Tracheal epithelial cell (primary cell): ENCODE measurements around the gene ANGPTL4. TPM values are rescaled to one million over a fixed set of nuclear protein-coding genes. Genes with fewer than 3 reads are reported as not detected.

Experiments
- total RNA-seq: library from RNA; depleted of rRNA; stranded (reverse); fragments of >200 nt; gene quantifications from 2 replicates; pipeline ENCODE4 v1.2.1, GENCODE V29; 2014

ANGPTL4 gene
- 6.0 and 41.4 TPM in 2 replicates for total RNA-seq

GRCh38 chr19:8363803-8364771 is at the start of gene ANGPTL4:
Gene ANGPTL4, plus strand, starts transcription at chr19:8364155. Its CDS starts 167 bp downstream, at chr19:8364322.

GRCh38 chr19:8321067-8321985 is 42.6 kb upstream of the ANGPTL4 start, which contains the start of the genes NDUFA7 and RPS28:
Gene NDUFA7, minus strand, starts transcription at chr19:8321375. Its CDS starts 17 bp downstream, at chr19:8321358.
Gene RPS28, plus strand, starts transcription at chr19:8321496. Its CDS starts 35 bp downstream, at chr19:8321531.

DNA sequence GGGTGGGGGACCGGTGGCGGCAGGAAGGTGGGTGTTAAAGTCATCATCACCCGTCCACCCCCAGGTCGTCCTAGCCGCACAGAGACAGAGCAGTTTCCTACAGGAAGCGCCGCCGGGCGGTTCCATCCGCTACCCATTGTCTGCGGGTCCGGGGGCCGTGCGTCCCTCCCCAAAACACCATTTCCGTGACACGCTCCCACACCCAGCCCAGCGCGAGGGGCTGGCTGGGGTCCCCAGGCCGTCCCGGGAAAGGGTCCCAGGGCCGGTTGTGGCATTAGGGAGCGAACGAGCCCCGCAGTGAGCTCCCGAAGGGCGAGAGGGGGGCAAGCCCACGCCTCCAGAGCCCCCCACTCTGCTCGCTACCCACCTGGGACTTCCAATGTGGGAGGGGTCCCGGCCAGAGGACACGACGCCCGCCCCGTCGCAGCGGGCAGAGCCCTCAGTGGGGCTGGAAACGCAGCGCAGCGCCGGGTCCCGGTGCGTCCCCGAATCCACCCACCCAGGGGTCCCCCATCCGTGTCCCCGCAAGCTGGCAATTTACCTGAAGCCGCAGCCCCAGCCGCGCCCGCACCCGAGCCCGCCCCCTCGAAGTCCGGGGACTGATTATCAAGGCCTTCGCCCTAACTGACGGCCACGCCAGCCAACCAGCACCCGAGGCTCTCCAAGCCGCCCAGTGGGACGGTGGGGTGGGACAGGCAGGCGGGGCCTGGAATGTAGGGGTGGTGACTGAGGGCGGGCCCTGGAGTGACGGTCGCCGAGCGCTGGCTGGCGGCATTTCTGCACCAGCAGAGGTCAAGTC is 21.1 kb upstream of the ANGPTL4 start, which contains the start of gene KANK3:
Gene KANK3 (minus strand): TSS at position 579 of the 799 bp plus-strand sequence. CDS start 5,434 bp downstream, outside the sequence.

DNA sequence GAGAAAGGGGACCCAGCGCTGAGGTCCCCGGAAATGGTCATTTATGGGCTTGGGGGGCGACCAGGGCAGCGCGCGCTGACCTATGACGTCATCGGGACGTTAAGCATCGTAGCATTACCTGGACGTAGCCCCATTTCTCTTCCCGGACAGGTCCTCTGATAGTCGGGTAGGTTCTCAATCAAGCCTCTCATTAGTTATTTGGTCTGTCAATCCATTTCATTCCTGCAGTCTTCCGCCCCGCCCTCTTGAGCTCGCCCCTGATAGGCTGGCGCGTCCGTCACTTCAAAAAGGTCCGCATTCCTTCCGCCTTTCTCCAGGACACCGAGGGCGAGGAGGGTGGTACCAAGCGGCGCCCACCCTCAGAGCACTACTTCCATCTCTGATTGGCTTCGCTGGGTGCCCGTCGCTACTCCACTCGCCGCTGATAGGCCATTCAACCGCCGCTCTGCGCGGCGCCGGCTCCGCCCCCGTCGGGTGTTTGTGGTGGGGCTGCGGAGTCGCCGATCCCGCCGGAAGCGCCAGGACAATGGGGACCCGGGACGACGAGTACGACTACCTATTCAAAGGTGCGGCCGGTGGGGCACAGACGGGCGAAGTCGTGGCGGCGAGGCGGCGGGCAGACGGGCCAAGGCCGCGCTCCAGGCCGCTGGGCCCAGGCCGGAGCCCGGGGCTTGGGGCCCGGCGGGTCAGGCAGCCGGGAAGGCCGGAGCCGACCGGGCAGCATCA is 26.1 kb downstream of the ANGPTL4 start, which contains the start of gene RAB11B:
Gene RAB11B (plus strand): TSS at position 470 of the 726 bp plus-strand sequence. CDS start 57 bp downstream, at position 527.

GRCh38 chr19:8412783-8413628 is 49.1 kb downstream of the ANGPTL4 start, which contains the start of gene MARCHF2:
Gene MARCHF2, plus strand, starts transcription at chr19:8413305. Its CDS starts 8,536 bp downstream, at chr19:8421841.

Other genes with a start within 250 kb of the ANGPTL4 start
- gene FBN3, start 214.6 kb upstream of the ANGPTL4 start, total RNA-seq = not detected in 2 replicates
- gene CERS4, start 154.8 kb upstream of the ANGPTL4 start, total RNA-seq = 5.8 and 9.4 TPM in 2 replicates
- 14.5 and 28.2 TPM in 2 replicates for gene CD320, start 55.8 kb upstream of the ANGPTL4 start, total RNA-seq
- gene NDUFA7, start 42.8 kb upstream of the ANGPTL4 start, total RNA-seq = 13.0 and 18.3 TPM in 2 replicates
- gene RPS28, start 42.7 kb upstream of the ANGPTL4 start, total RNA-seq = 386 and 602 TPM in 2 replicates
- 1.1 and 1.4 TPM in 2 replicates for gene KANK3, start 20.9 kb upstream of the ANGPTL4 start, total RNA-seq
- 23.9 and 28.4 TPM in 2 replicates for gene RAB11B, start 26.2 kb downstream of the ANGPTL4 start, total RNA-seq
- 61.2 and 109 TPM in 2 replicates for gene MARCHF2, start 49.1 kb downstream of the ANGPTL4 start, total RNA-seq
- gene HNRNPM, start 80.8 kb downstream of the ANGPTL4 start, total RNA-seq = 39.8 and 53.7 TPM in 2 replicates
- gene PRAM1, start 138.5 kb downstream of the ANGPTL4 start, total RNA-seq = not detected in 2 replicates
- gene ZNF414, start 150.0 kb downstream of the ANGPTL4 start, total RNA-seq = 1.2 and 9.8 TPM in 2 replicates
- 0.21 TPM in 1 of 2 replicates, not detected in the other for gene MYO1F, start 213.3 kb downstream of the ANGPTL4 start, total RNA-seq
- 0.24 TPM in 1 of 2 replicates, not detected in the other for gene ADAMTS10, start 246.6 kb downstream of the ANGPTL4 start, total RNA-seq